Ovary (tissue), 3 donors: ENCODE results near the gene CTPS1.

Experiments
- CTCF ChIP-seq, 3 donors: fragments of 450-650 bp in 2 of 3; fragments of 200-600 bp in 1 of 3; IDR thresholded peaks; one replicate each; pipeline versions ENCODE4 v1.5.1 to v1.8.0; 2016 to 2022; ENCODE audit warnings: antibody characterized with exemption in 3 of 3, mild to moderate bottlenecking in 1 of 3
- EP300 ChIP-seq: sonication (generic); formaldehyde crosslinking; IDR thresholded peaks from one replicate; pipeline ENCODE4 v1.6.1; 2017; ENCODE audit warnings: antibody characterized with exemption
- POLR2A ChIP-seq: fragments of 450-650 bp; IDR thresholded peaks from one replicate; pipeline ENCODE4 v1.6.1; 2017; ENCODE audit warnings: antibody characterized with exemption, mild to moderate bottlenecking, moderate library complexity
- donor health status: DM: no; HTN: no; CAD: no.

- no peak for TF ChIP-seq POLR2A
- TF ChIP-seq CTCF (IDR thresholded peaks at IDR 0.05): no peak
- TF ChIP-seq EP300: no peak
Measured at GRCh38 chr1:41021526-41022308, 42.2 kb downstream of the CTPS1 start, which contains the start of gene SLFNL1.
